NB4 (cell line): ENCODE measurements around the gene MGRN1.

ENCODE experiments used
- CTCF ChIP-seq: IDR thresholded peaks from one replicate; pipeline ENCODE4 v1.5.1; 2012; ENCODE audit warnings: low read depth, low read length
- MYC ChIP-seq: IDR thresholded peaks from 2 replicates; pipeline ENCODE4 v1.6.1; 2011; ENCODE audit warnings: low read depth, low read length
- POLR2A ChIP-seq: IDR thresholded peaks from 2 replicates; pipeline ENCODE4 v1.6.1; 2011; ENCODE audit warnings: mild to moderate bottlenecking; ENCODE audit not compliant: insufficient read length; ENCODE audit errors: extremely low read depth
- TF ChIP-seq, protein P1 (sequence below): IDR thresholded peaks from 2 replicates; pipeline ENCODE4 v1.6.1; 2011; ENCODE audit warnings: low read depth, low read length

DNA sequence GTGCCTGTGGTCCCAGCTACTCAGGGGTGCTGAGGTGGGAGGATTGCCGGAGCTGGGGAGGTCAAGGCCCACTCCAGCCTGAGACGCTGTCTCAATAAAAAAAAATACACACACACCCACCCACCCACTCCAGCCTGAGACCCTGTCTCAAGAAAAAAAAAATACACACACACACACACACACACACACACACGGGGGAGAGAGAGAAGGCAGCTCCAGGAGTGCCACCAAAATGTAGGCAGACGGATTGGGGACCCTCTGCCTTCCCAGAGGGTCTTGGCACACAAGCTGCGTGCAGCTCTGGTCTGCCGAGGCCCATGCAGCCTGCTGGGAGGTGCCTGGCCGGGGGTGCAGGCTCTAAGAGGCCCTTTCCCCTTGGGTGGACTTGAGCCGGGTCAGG lies 62.8 kb downstream of the MGRN1 start:
- no peak for TF ChIP-seq CTCF
- no peak for TF ChIP-seq POLR2A
- TF ChIP-seq, protein P1, sequence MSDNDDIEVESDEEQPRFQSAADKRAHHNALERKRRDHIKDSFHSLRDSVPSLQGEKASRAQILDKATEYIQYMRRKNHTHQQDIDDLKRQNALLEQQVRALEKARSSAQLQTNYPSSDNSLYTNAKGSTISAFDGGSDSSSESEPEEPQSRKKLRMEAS = no peak
- no peak for TF ChIP-seq MYC
